HG02870 (cell line): ENCODE data around the gene RSAD1.
A peak's percentile ranks its signal among the peaks of the same experiment; 100 is the strongest.

Source experiments
- ATAC-seq: cut with Tn5 transposase; IDR thresholded peaks from one replicate; pipeline ENCODE4 v1.9.1; 2021; ENCODE audit warnings: mild to moderate bottlenecking, moderate library complexity; ENCODE audit not compliant: unreplicated experiment

Gene RSAD1

GRCh38 chr17:50478391-50479381 lies at the start of gene RSAD1:
Gene RSAD1 (plus strand): TSS chr17:50478860. CDS start chr17:50478885, 25 bp downstream.
- peak; percentile 71 for ATAC-seq

GRCh38 chr17:50429793-50430192 lies 48.9 kb upstream of the RSAD1 start:
- no peak for ATAC-seq

GRCh38 chr17:50430821-50431618 lies 47.6 kb upstream of the RSAD1 start:
- no peak for ATAC-seq

GRCh38 chr17:50432125-50432762 lies 46.4 kb upstream of the RSAD1 start:
- no peak for ATAC-seq

- no peak for ATAC-seq
These were observed 41.3 kb upstream of the RSAD1 start for GRCh38 chr17:50437409-50437808.

GRCh38 chr17:50439008-50439407 lies 39.7 kb upstream of the RSAD1 start:
- no peak for ATAC-seq

GRCh38 chr17:50440172-50440837 lies 38.4 kb upstream of the RSAD1 start:
- no peak for ATAC-seq

- no peak for ATAC-seq
These were observed 37.5 kb upstream of the RSAD1 start for GRCh38 chr17:50440838-50441829.

GRCh38 chr17:50443505-50443974 lies 35.1 kb upstream of the RSAD1 start:
- ATAC-seq: no peak

GRCh38 chr17:50444841-50445715 lies 33.6 kb upstream of the RSAD1 start:
- ATAC-seq: no peak

GRCh38 chr17:50445730-50446325 lies 32.8 kb upstream of the RSAD1 start:
- no peak for ATAC-seq

GRCh38 chr17:50447870-50448595 lies 30.6 kb upstream of the RSAD1 start:
- no peak for ATAC-seq

GRCh38 chr17:50448643-50449042 lies 30.0 kb upstream of the RSAD1 start:
- no peak for ATAC-seq

- ATAC-seq: no peak
These were observed 26.6 kb upstream of the RSAD1 start for GRCh38 chr17:50451943-50452629.

GRCh38 chr17:50452630-50453300 lies 25.9 kb upstream of the RSAD1 start:
- ATAC-seq: no peak

GRCh38 chr17:50453901-50454300 lies 24.8 kb upstream of the RSAD1 start:
- no peak for ATAC-seq
